Measurements from ENCODE around the gene KIAA0232.

GRCh38 chr4:6888506-6889071 is 106.1 kb downstream of the KIAA0232 start:
- no peak for TF ChIP-seq CTCF (IDR thresholded peaks at IDR 0.05 in 4 of 5, conservative IDR thresholded peaks at IDR 0.05 in 1 of 5)
- no peak for TF ChIP-seq POLR2A (IDR thresholded peaks at IDR 0.05)
